ENCODE results near the gene TNK2. TPM values are rescaled to one million over a fixed set of nuclear protein-coding genes. Genes with fewer than 3 reads are reported as not detected.
"Not testable (repeated sequence)": the region's sequence is repeated elsewhere in the genome, so short reads cannot be mapped to it uniquely, and the experiment has no call there.

The TNK2 gene
- total RNA-seq, 2 donors from 2014 or later: 26.5 to 38.6 TPM

DNA sequence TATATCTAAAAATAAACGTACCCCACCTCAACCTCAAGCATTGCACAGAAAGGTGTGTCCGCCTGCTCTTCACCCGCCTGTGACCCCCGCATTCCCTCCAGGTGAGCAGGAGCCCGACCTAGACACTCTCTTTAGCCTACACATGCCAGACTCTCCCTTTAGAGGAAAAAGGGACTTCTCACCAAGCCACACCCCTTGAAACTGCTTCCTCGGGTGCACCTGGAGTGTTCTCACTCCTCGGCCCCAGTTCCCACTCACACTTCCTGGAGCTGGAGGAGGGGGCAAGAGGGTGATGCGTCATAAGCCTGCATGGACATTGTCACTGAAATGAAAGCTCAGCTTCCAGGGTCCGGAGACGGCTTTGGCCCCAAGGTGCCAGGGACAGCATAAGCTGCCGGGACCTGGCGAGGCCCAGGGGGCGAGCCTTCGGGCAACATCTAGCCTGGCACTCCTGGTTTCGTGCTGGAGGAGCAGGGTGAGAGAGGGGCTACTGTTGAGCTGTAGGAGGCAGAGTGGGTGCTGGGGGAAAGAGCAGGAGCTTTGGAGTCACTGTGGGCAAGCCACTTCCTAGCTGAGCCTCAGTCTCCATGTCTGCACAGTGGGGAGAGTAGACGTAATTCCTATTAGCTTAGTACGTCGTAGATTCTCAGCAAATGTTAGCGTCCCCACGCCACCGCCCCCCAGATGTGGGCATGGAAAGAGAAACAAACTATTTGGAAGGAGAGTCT lies 86.8 kb downstream of the TNK2 start:
- TF ChIP-seq, protein P1, sequence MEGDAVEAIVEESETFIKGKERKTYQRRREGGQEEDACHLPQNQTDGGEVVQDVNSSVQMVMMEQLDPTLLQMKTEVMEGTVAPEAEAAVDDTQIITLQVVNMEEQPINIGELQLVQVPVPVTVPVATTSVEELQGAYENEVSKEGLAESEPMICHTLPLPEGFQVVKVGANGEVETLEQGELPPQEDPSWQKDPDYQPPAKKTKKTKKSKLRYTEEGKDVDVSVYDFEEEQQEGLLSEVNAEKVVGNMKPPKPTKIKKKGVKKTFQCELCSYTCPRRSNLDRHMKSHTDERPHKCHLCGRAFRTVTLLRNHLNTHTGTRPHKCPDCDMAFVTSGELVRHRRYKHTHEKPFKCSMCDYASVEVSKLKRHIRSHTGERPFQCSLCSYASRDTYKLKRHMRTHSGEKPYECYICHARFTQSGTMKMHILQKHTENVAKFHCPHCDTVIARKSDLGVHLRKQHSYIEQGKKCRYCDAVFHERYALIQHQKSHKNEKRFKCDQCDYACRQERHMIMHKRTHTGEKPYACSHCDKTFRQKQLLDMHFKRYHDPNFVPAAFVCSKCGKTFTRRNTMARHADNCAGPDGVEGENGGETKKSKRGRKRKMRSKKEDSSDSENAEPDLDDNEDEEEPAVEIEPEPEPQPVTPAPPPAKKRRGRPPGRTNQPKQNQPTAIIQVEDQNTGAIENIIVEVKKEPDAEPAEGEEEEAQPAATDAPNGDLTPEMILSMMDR (IDR thresholded peaks at IDR 0.05): no peak
- Histone ChIP-seq H3K4me3 (no peak overlapping the region), H3K9me3 (no peaks in the 10 kb centered on the region), H3K27ac (no peak overlapping the region), H3K27me3 (no peaks in the 10 kb centered on the region), H3K36me3 (no peaks in the 10 kb centered on the region), H3K4me1 (no peaks in the 10 kb centered on the region)
- no peak for DNase-seq (ENCODE audit: low spot score)

DNA sequence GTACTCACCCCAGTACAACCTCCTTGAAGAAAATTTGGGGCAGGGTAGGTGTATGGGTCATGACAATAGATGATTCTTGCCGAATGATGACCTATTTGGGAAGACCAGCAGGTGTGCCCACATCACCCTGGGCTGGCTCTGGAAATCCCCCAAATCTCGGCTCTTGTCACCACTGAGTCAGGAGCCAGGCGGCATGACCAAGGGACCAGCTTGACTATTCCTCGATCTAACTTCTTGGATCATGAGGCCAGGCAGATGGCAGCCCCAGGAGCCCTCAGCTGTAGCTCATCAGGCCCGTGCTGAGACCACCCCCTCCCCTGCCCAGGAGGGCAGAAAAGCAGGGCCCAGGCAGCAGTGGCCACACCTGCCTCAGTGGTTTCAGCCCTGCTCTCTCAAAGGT lies 87.5 kb downstream of the TNK2 start:
- no peak overlapping the region for H3K4me3 ChIP-seq
- no peaks in the 10 kb centered on the region for H3K27me3 ChIP-seq
- H3K36me3 ChIP-seq: no peaks in the 10 kb centered on the region
- TF ChIP-seq, protein P1 (IDR thresholded peaks at IDR 0.05): no peak
- no peaks in the 10 kb centered on the region for H3K9me3 ChIP-seq
- H3K27ac ChIP-seq: no peak overlapping the region
- H3K4me1 ChIP-seq: no peaks in the 10 kb centered on the region
- DNase-seq (ENCODE audit: low spot score): no peak

DNA sequence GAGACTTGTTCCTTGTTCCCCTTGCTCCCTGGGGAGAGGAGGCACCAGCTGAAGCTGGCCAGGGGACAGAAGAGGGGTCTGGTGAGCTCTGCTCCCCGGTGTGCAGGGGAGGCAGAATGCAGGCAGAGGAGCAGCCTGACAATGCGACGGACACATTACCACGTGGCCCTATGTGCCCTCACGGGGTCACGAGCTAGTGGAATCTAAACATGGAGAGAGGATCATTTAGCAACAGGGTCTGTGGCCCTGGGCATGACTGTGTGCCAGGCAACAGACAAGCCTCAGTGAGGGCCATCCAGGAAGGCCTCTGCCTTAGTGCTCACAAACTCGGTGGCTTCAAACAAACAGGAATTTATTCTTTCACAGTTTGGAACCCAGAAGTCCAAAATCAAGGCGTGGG lies 88.2 kb downstream of the TNK2 start:
- Histone ChIP-seq H3K36me3 (no peaks in the 10 kb centered on the region), H3K9me3 (no peaks in the 10 kb centered on the region), H3K27ac (no peak overlapping the region), H3K4me1 (no peaks in the 10 kb centered on the region), H3K27me3 (no peaks in the 10 kb centered on the region), H3K4me3 (no peak overlapping the region)
- TF ChIP-seq, protein P1 (IDR thresholded peaks at IDR 0.05): no peak
- no peak for DNase-seq (ENCODE audit: low spot score)

DNA sequence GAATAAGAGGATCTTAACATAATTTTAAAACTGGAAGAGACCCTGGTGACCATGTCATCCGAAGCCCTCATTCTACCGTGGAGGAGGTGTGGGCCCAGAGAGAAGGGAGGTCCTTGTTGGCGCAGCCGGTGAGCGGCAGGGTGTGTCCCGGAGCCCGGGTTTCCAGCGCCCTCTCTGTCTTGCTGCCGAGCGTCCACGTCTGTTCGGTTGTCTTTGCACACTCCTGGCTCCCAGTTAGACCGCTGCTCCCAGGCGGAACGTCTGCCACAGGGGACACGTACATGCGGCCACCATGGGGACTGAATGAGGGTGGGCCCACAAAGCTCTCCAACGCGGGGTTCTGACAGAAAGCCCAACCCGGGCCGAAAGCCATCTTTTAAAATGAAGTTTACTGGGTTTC lies 90.0 kb downstream of the TNK2 start:
- H3K4me1 ChIP-seq: no peaks in the 10 kb centered on the region
- no peak overlapping the region for H3K27ac ChIP-seq
- H3K27me3 ChIP-seq: no peaks in the 10 kb centered on the region
- no peaks in the 10 kb centered on the region for H3K36me3 ChIP-seq
- no peak for DNase-seq (ENCODE audit: low spot score)
- H3K4me3 ChIP-seq: no peak overlapping the region
- TF ChIP-seq, protein P1 (IDR thresholded peaks at IDR 0.05): no peak
- H3K9me3 ChIP-seq: no peaks in the 10 kb centered on the region

DNA sequence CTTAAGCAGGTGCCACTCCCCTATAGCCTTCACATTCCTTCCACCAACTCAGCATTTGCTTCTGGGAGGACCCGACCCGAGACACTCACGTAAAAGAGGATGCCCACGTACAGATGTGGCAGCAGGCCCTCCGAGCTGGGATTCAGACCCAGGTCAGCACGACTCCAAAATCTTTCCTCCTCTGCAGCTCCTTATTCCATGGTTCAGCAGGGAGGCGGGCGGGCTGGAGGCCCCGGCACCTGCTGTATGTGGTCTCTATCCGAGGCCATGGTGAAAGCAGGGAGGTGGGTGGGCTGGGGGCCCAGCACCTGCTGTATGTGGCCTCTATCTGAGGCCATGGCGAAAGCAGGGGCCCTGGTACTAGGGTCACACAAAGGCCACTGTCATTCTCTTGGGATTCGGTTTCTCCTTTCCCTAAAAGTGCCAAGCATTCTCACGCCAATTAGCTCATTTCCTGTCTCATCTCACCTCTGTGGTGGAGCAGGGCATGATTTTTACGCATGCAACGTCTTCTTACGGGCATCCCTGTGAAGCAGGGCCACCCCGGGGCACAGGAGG lies 90.7 kb downstream of the TNK2 start:
- DNase-seq (ENCODE audit: low spot score): no peak
- Histone ChIP-seq H3K9me3 (no peaks in the 10 kb centered on the region), H3K27me3 (peaks cover 0 to under 1% of the 10 kb centered on the region in 2 donors), H3K36me3 (no peaks in the 10 kb centered on the region), H3K27ac (no peak overlapping the region), H3K4me1 (no peaks in the 10 kb centered on the region), H3K4me3 (no peak overlapping the region)
- TF ChIP-seq, protein P1 (IDR thresholded peaks at IDR 0.05): no peak

DNA sequence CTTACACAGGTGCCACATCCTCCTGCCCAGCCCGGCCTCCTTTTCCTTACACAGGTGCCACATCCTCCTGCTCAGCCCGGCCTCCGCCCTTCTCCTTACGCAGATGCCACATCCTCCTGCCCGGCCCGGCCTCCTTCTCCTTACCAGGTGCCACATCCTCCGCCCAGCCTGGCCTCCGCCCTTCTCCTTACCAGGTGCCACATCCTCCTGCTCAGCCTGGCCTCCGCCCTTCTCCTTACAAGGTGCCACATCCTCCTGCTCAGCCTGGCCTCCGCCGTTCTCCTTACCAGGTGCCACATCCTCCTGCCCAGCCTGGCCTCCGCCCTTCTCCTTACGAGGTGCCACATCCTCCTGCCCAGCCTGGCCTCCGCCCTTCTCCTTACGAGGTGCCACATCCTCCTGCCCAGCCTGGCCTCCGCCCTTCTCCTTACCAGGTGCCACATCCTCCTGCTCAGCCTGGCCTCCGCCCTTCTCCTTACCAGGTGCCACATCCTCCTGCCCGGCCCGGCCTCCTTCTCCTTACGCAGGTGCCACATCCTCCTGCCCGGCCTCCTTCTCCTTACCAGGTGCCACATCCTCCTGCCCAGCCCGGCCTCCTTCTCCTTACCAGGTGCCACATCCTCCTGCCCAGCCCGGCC lies 92.0 kb downstream of the TNK2 start:
- not testable (repeated sequence) for H3K4me3 ChIP-seq; H3K4me1 ChIP-seq; DNase-seq (ENCODE audit: low spot score); H3K27ac ChIP-seq; H3K27me3 ChIP-seq; H3K9me3 ChIP-seq; H3K36me3 ChIP-seq

Measured in right atrium auricular region (tissue), 2 donors.